GM18870 (cell line): ENCODE measurements around the gene ANK2.
A peak's percentile ranks its signal among the peaks of the same experiment; 100 is the strongest.

Experiments
- ATAC-seq: cut with Tn5 transposase; IDR thresholded peaks from one replicate; pipeline ENCODE4 v1.9.1; 2021; ENCODE audit warnings: moderate library complexity; ENCODE audit not compliant: unreplicated experiment

The ANK2 gene

GRCh38 chr4:113325876-113326615, 276.6 kb downstream of the ANK2 start:
- no peak for ATAC-seq

DNA sequence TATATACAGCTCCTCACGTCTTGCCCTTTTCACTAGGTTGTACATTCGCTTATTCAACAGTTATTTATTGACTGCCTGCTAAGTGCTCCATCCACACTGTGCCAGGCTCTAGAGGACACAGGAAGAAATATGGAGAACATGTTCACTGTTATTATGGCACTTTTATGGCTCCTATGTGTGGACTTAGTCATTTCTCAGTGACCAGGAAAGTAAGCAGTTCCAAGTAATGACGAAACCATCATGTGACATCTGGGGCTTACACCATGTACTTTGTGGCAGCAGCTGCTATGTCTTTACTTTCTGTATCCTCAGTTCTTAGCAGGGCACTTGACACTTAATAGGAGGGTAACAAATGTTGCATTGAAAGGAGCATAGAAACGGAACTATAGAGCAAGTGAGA, 278.0 kb downstream of the ANK2 start:
- ATAC-seq = no peak

DNA sequence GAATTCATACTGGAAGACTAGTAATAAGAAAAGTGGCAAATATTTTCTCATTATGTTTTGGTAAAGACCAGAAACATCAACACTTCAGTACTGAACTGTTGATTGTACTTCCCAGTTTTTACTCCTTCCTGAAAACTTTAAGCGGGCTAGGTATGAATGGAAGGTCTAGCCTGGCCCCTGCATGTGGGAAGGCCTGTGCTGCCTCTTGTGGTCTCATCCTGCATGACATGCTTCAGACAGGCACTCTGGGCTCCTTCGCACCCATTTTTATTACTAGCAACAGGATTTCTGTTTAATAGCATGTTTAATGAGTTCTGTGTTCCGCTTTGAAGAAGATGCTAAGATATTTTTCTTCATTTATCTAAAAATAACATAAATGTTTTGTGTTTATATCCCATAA, 279.1 kb downstream of the ANK2 start:
- ATAC-seq = no peak

GRCh38 chr4:113330200-113330599, 280.7 kb downstream of the ANK2 start:
- no peak for ATAC-seq

GRCh38 chr4:113331811-113332210, 282.4 kb downstream of the ANK2 start:
- no peak for ATAC-seq

- ATAC-seq = no peak
Measured at GRCh38 chr4:113332701-113333100, 283.2 kb downstream of the ANK2 start.

- no peak for ATAC-seq
Measured at GRCh38 chr4:113335746-113336145, 286.3 kb downstream of the ANK2 start.

DNA sequence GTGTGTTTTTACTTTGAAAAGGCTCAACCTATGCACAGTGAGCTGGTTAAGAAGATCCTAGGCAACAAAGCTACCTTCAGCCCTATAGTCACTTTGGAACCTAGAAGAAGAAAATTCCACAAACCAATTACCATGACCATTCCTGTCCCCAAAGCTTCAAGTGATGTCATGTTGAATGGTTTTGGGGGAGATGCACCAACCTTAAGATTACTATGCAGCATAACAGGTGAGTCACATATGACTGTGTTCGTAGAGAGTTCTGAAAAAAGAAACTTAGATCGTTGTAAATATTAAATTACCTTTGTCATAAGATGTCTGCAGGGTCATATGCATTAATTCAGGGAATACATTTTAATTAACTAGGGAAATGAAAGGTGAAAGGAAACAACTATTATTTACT, 287.1 kb downstream of the ANK2 start:
- ATAC-seq = no peak

GRCh38 chr4:113339430-113339813, 290.0 kb downstream of the ANK2 start:
- ATAC-seq = no peak

DNA sequence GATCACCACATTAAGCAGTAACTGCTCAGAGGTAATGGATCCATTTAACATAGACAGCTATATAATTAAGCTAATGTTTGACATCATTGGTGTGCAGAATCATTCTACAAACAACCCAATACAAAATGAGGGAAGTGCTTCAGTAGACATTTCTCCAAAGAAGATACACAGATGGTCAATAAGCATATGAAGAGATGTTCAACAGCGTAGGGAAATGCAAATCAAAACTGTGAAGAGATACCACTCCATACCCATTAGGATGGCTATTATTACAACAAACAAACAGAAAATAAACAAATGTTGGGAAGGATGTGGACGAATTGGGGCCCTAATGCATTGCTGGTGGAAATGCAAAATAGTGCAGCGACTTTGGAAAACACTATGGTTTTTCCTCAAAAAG, 294.6 kb downstream of the ANK2 start:
- no peak for ATAC-seq

GRCh38 chr4:113347245-113347644, 297.8 kb downstream of the ANK2 start:
- no peak for ATAC-seq

GRCh38 chr4:113349430-113349829, 300.0 kb downstream of the ANK2 start:
- peak; percentile 84 for ATAC-seq

DNA sequence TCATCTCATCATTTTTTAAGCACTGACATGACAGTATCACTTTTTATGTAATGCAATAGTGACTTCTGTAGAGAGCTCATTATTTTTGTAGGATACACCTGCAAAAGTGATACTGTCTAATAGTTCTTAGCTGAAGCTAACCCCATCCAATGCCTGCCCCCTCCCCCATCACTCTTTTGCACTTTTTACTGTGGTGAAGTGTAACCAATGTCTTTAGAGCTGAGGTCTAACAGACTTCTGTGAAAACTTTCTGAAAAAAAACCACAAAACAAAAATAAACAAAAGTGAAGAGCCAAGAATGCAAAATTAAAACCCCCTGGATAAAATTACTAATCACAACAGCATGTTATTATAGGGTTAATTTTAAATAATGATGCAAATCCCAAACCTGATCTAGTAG, 301.1 kb downstream of the ANK2 start:
- no peak for ATAC-seq

GRCh38 chr4:113355550-113356371, 306.3 kb downstream of the ANK2 start:
- ATAC-seq = peak; percentile 99

GRCh38 chr4:113356453-113356852, 307.0 kb downstream of the ANK2 start:
- no peak for ATAC-seq

DNA sequence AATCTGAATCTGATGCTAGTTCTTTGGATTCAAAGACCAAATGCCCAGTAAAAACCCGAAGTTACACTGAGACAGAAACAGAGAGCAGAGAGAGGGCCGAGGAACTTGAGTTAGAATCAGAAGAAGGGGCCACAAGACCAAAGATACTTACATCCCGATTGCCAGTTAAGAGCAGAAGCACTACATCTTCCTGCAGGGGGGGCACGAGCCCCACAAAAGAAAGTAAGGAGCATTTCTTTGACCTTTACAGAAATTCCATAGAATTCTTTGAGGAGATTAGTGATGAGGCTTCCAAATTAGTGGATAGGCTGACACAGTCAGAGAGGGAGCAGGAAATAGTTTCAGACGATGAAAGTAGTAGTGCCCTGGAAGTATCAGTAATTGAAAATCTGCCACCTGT, 309.3 kb downstream of the ANK2 start:
- ATAC-seq = no peak

DNA sequence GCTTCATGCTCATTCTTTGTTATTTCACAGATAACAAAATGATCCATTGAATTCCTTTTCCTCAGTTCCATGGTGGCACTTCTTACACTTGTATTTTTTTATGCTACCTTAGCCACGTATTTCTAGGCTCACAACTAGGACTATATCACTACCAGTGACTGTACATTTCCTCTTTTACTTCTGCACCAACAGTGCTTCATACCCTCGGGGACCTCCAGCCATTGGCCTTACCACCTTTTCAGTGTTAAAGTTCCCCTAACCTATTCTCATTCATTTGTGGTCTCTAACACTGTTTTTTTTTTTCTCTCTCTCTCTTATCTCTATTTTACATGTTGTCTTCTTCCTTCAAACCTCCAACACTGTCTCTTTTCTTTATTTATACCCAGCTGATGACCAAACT, 315.9 kb downstream of the ANK2 start:
- ATAC-seq = no peak

- no peak for ATAC-seq
Measured at GRCh38 chr4:113368056-113368455, 318.6 kb downstream of the ANK2 start.

DNA sequence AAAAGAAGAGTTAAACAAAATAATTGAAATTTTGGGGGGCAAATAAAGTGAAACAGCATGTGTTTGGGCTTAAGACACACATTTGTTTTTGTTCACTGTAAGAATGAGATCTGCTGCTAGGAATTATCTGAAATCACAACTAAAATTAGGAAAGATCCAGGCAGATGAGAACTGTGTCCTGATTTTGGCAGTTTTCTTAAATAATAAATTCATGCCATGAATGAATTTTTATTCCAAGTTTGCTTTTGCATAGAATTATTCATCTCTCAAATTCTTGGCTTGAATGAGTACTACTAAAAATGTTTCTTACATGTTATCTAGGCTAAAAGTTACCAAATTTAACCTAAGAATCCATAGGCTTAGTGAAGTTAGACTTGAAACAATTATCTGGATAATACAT, 321.7 kb downstream of the ANK2 start:
- ATAC-seq = no peak

DNA sequence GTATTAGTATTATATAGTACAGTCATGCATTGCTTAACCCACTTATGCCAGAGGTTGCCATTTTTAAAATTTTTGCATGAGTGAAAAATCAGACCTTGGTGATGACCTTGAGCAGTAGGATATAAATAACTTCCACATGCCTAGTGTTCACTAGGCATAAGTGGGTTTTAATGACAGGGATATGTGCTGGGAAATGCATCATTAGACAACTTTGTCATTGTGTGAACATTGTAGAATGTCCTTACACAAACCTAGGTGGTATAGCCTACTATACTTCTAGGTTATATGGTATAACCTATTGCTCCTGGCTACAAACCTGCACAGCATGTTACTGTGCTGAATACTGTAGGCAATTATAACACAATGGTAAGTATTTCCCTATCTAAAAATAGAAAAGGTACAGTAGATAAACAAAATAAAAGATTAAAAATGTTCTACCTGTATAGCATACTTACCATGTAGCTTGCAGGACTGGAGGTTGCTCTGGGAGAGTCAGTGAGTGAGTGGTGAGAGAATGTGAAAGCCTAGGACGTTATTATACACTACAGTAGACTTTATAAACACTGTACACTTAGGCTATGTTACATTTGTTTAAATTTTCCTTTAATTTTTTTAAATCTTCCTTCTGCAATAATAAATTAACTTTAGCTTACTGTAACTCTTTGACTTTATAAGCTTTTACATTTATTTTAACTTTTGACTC, 326.7 kb downstream of the ANK2 start:
- no peak for ATAC-seq

GRCh38 chr4:113378836-113379235, 329.4 kb downstream of the ANK2 start:
- ATAC-seq = no peak

DNA sequence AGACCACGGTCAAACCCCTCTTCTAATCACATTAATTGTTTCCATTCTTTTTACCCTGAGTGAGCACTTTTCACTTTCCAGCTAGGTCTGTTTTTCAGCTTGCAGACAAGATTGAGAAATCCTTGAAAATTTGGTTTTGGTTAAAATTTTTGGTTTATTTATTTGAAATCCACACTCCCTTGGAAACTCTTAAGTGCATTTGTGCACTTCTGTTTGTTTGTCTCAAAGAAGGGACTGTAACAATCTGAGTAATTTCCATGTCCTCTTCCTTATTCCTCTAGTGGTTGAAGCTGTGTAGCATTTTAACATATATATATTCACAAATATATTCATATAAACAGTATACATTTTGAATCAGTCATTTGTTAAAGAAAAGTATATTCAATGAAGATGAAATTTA, 333.3 kb downstream of the ANK2 start:
- no peak for ATAC-seq
